Ecto neural progenitor cell (in vitro differentiated cells): ENCODE data around the gene DYNLT2B.
"Not testable (repeated sequence)": the region's sequence is repeated elsewhere in the genome, so short reads cannot be mapped to it uniquely, and the experiment has no call there.

Source experiments
- DNase-seq: peaks from one replicate; pipeline ENCODE4 v3.0.0-alpha.2; 2018; ENCODE audit warnings: low spot score

Gene DYNLT2B

GRCh38 chr3:196323691-196324090 lies 5.7 kb upstream of the DYNLT2B start:
- no peak for DNase-seq

GRCh38 chr3:196323016-196323415 lies 5.0 kb upstream of the DYNLT2B start:
- no peak for DNase-seq

- no peak for DNase-seq
Observed at GRCh38 chr3:196321162-196321561, 3.1 kb upstream of the DYNLT2B start.

- DNase-seq, result no peak
Observed at GRCh38 chr3:196320137-196320536, 2.1 kb upstream of the DYNLT2B start.

GRCh38 chr3:196316799-196317686 lies 997 bp downstream of the DYNLT2B start:
- not testable (repeated sequence) for DNase-seq

GRCh38 chr3:196315821-196316220 lies 2.2 kb downstream of the DYNLT2B start:
- no peak for DNase-seq

DNA sequence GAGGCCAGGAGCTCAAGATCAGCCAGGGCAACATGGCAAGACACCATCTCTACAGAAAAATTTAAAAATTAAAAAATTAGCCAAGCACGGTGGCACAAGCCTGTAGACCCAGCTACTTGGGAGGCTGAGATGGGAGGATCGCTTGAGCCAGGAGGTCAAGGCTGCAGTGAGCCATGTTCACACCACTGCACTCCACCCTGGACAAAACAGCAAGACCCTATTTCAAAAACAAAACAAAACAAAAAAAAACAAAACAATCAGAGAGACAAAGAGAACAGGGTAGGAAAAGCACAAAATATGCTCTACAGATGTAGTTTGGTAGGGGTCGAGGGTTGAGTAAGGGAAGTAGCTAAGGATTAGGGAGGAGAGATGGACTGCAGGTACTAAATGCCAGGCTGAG lies 3.4 kb downstream of the DYNLT2B start:
- no peak for DNase-seq

DNA sequence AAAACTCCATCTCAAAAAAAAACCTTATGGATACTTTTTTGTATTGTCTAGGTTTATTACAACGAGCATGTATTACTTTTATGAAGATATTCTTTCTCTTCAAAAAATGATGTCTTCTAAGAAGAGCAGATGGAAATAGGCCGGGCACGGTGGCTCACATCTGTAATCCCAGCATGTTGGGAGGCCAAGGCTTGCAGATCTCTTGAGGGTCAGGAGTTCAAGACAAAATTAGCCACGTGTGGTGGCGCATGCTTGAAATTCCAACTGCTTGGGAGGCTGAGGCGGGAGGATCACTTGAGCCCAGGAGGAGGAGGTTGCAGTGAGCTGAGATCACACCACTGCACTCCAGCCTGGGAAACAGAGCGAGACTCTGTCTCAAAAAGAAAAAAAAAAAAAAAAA lies 4.0 kb downstream of the DYNLT2B start:
- not testable (repeated sequence) for DNase-seq

- DNase-seq, result not testable (repeated sequence)
Observed at GRCh38 chr3:196302960-196303359, 15.1 kb downstream of the DYNLT2B start.

DNA sequence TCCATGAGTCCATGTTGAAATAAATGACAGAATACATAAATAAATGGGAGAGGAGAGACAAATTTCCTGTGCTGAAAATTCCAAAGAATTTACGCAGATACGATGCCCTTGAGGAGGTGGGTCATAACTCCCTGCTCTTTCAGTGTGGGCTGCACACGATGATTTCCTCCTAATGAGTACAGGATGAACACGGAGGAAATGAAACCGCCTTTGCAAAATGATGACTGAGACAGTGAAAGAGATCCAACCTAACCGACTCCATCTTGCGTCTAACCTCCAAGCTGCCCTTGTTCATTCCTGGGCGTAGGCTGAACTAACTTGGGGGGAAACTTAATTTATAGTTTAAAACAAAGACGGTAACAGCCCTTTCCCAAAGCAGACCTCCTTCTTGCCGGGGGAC lies 15.5 kb downstream of the DYNLT2B start:
- not testable (repeated sequence) for DNase-seq

DNA sequence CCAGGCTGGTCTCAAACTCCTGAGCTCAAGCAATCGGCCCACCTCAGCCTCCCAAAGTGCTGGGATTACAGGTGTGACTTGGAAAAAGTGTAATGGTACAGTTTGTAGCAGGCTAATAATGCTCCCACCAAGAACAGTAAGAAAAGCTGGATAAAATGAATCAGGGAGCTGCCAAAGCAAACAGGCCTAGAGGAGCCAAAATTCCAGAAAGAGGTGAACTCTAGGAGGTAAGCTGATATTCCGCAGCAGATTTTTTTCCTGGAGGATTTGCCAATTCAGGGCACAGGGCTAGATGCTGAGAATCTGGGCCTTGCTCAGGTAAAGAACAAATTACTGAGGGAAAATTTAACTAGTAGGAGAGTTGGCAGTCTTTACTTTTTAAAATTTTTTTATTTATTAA lies 19.5 kb downstream of the DYNLT2B start:
- no peak for DNase-seq

GRCh38 chr3:196292286-196292923 lies 25.6 kb downstream of the DYNLT2B start:
- DNase-seq, result no peak

GRCh38 chr3:196288141-196288460 lies 29.9 kb downstream of the DYNLT2B start:
- no peak for DNase-seq

DNA sequence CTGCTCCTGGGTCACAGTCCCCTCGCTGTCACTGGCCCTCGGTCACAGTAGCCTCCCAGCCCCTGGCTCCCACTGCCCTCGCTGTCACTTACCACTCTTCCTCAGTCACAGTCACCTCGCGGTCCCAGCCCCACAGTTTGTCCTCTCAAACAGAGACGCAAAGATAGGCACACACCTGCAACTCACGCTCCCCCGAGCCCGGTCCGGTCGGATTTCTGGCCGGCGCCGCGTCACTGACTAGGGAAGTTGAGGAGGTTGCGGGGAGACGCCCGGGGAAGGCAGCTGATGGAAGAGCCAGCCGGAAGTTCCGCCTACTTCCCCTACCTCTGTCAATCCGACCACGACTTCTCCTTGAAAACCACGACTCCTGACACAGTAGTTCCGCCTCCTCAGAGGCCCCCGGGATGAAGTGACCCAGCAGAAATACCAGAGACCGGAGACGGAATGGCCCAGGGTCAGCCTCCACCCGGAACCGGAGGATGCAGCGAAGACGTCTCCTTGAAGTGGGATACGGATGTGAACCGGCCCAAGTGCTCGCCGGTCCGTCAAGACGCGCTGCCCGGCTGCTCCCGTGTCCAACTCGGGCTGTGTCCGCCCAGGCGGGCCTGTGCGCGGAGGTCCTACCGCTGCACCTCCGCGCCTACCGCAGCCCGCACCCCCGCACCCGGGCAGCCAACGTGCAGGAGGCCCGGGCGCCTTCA lies 30.4 kb downstream of the DYNLT2B start, which contains the start of gene PCYT1A:
Gene PCYT1A, minus strand, starts transcription at position 287 of the 701 bp plus-strand sequence. CDS start 17,195 bp downstream, outside the sequence.
- DNase-seq, result peak; percentile 92

DNA sequence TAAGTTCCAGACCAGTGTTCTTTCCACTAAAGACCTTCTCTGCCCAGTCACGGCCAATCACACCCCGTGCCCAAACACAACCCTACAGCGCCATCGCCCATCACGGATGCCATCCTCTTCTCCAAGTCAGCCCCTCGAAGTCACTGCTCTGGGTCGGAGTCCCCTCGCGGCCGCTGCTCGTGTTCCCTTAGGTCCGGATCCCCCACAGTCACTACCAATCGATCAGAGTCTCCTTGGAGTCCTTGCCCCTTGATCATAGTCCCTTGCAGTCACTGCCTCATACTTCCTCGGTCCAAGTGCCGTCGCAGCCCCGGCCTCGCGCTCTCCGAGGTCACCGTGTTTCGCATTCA lies 31.0 kb downstream of the DYNLT2B start:
- no peak for DNase-seq

DNA sequence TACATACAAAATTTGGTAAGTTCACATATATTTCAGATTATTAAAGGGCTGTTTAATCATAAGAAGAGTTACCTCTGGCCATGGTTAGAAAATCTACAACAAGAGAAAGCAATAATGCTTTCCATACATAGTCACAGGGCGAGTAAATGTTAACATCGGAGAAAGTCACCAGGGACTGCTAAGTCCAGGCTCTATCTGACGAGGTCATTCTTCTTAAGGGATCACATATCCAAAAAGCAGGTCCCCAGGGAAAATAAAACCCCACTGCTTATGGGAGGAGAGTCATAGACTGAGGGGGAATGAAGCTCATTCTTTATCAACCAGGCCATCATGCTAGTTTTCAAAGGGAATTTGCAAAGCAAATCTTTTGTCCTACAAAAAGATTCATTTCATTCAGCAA lies 33.6 kb downstream of the DYNLT2B start:
- DNase-seq, result no peak

DNA sequence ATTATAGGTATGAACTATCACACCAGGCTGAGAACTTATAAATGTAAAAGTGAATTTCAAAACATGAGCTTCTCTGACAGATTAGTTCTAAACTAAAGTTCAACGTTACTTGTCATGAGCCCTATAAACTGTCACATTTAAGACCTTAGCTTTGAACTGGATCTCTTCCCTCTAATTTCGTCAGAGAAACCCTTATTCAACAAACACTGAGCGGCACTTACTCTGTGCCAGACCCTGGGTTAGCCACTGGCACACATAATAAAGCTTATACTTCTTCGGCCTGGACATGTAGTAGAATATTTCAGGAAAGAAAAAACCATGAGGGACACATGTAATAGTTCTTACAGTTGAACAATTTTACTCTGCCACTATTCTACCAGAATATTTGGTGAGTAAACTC lies 36.1 kb downstream of the DYNLT2B start:
- no peak for DNase-seq

- DNase-seq, result no peak
Observed at GRCh38 chr3:196280689-196281440, 37.2 kb downstream of the DYNLT2B start.

- DNase-seq, result no peak
Observed at GRCh38 chr3:196275126-196275525, 42.9 kb downstream of the DYNLT2B start.

DNA sequence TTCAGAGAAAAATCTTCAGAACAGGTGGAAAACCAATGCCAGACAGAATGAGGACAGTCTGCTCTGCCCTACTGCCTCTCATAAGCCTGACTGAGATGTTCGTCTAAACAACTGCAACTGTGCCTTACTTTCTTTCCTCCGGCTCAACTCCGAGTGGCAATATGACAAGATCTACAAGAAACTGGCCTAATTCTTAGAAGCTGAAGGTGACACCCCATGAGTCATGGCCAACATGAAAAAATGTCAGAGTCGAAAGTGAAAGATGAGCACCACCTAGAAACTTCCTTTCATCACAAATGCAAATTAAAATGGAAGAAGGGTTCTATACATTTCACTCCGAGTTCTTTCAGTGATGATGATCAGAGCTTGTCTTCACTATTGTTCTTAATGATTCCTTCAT lies 43.5 kb downstream of the DYNLT2B start:
- DNase-seq, result no peak

GRCh38 chr3:196273655-196274054 lies 44.4 kb downstream of the DYNLT2B start:
- DNase-seq, result peak; percentile 82

GRCh38 chr3:196272826-196273225 lies 45.2 kb downstream of the DYNLT2B start:
- no peak for DNase-seq
